Vagina (tissue), 2 donors: ENCODE data around the gene NLRP12. TPM values are rescaled to one million over a fixed set of nuclear protein-coding genes. Genes with fewer than 3 reads are reported as not detected.
"Not testable (repeated sequence)": the region's sequence is repeated elsewhere in the genome, so short reads cannot be mapped to it uniquely, and the experiment has no call there.

Source experiments
- DNase-seq, 2 donors: peaks; one replicate each; pipeline ENCODE4 v3.0.0-alpha.2; 2017; ENCODE audit errors: extremely low spot score in 2 of 2
- H3K27ac ChIP-seq: fragments of 200-600 bp; sonication (generic); one replicate; pipeline ENCODE4 v1.5.1; 2019
- H3K27me3 ChIP-seq: fragments of 200-600 bp; sonication (generic); one replicate; pipeline ENCODE4 v1.5.1; 2019
- H3K36me3 ChIP-seq, 2 donors: fragments of 200-600 bp; sonication (generic); one replicate each; pipeline ENCODE4 v1.5.1; 2017 to 2019
- H3K4me1 ChIP-seq: fragments of 200-600 bp; sonication (generic); one replicate; pipeline ENCODE4 v1.5.1; 2019
- H3K4me3 ChIP-seq, 2 donors: fragments of 200-600 bp; sonication (generic); 1 replicate in 1 of 2; 2 replicates in 1 of 2; pipeline ENCODE4 v1.5.1; 2016 to 2019
- H3K9me3 ChIP-seq: fragments of 200-600 bp; sonication (generic); one replicate; pipeline ENCODE4 v1.5.1; 2019
- CTCF ChIP-seq, 3 experiments: fragments of 450-650 bp in 2 of 3; fragments of 200-600 bp in 1 of 3; sonication (generic) in 1 of 3; IDR thresholded peaks; one replicate each; pipeline ENCODE4 v1.5.1; 2017 to 2019; ENCODE audit warnings: antibody characterized with exemption in 3 of 3, mild to moderate bottlenecking in 2 of 3, moderate library complexity in 2 of 3
- POLR2A ChIP-seq, 2 donors: fragments of 450-650 bp; IDR thresholded peaks; one replicate each; pipeline ENCODE4 v1.6.1; 2017; ENCODE audit warnings: antibody characterized with exemption in 2 of 2, mild to moderate bottlenecking in 2 of 2, moderate library complexity in 2 of 2
- POLR2AphosphoS5 ChIP-seq, 2 donors: sonication (generic); formaldehyde crosslinking; IDR thresholded peaks; one replicate each; pipeline ENCODE4 v1.9.0; 2017; ENCODE audit warnings: antibody characterized with exemption in 2 of 2, mild to moderate bottlenecking in 2 of 2, low read depth in 1 of 2; ENCODE audit not compliant: insufficient read depth in 1 of 2
- intact Hi-C: fragments of 100-400 bp; cut with DNase I; formaldehyde crosslinking; loops from one replicate; pipeline ENCODE4 v1.15.1; 2023
- total RNA-seq: library from RNA; depleted of rRNA; stranded (reverse); fragments of >200 nt; gene quantifications from one replicate; pipeline ENCODE4 v1.2.3, GENCODE V29; 2016

Gene NLRP12
- total RNA-seq, 1 donor from 2014 or later = 0.49 TPM

GRCh38 chr19:53849237-53849676 lies 25.1 kb upstream of the NLRP12 start:
- H3K27me3 ChIP-seq = no peaks in the 10 kb centered on the region
- no peaks in the 10 kb centered on the region for H3K36me3 ChIP-seq
- no peaks in the 10 kb centered on the region for H3K4me1 ChIP-seq
- H3K9me3 ChIP-seq = no peaks in the 10 kb centered on the region
- H3K4me3 ChIP-seq = no peak overlapping the region
- intact Hi-C loops = no loop called here
- no peak overlapping the region for H3K27ac ChIP-seq
- no peak for TF ChIP-seq POLR2A (IDR thresholded peaks at IDR 0.05)
- TF ChIP-seq POLR2AphosphoS5 (IDR thresholded peaks at IDR 0.05; ENCODE audit: insufficient read depth in 1 of 2, low read depth in 1 of 2) = peak in 1 of 2 donors; percentile 69
- no peak for TF ChIP-seq CTCF (IDR thresholded peaks at IDR 0.05)
- no peak for DNase-seq

GRCh38 chr19:53847555-53847954 lies 23.4 kb upstream of the NLRP12 start:
- no peaks in the 10 kb centered on the region for H3K27me3 ChIP-seq
- TF ChIP-seq POLR2AphosphoS5 (IDR thresholded peaks at IDR 0.05; ENCODE audit: insufficient read depth in 1 of 2, low read depth in 1 of 2) (no peak), POLR2A (IDR thresholded peaks at IDR 0.05) (no peak), CTCF (IDR thresholded peaks at IDR 0.05) (no peak)
- intact Hi-C loops = no loop called here
- H3K27ac ChIP-seq = no peak overlapping the region
- H3K36me3 ChIP-seq = no peaks in the 10 kb centered on the region
- H3K4me3 ChIP-seq = no peak overlapping the region
- H3K4me1 ChIP-seq = no peaks in the 10 kb centered on the region
- DNase-seq = no peak
- H3K9me3 ChIP-seq = no peaks in the 10 kb centered on the region

- H3K9me3 ChIP-seq = no peaks in the 10 kb centered on the region
- TF ChIP-seq POLR2A (IDR thresholded peaks at IDR 0.05) = no peak
- no peak for TF ChIP-seq CTCF (IDR thresholded peaks at IDR 0.05)
- no peak for TF ChIP-seq POLR2AphosphoS5 (IDR thresholded peaks at IDR 0.05; ENCODE audit: insufficient read depth in 1 of 2, low read depth in 1 of 2)
- H3K4me1 ChIP-seq = peaks cover 8% of the 10 kb centered on the region
- H3K27ac ChIP-seq = no peak overlapping the region
- intact Hi-C loops = no loop called here
- H3K36me3 ChIP-seq = no peaks in the 10 kb centered on the region
- DNase-seq = no peak
- H3K4me3 ChIP-seq = no peak overlapping the region
- H3K27me3 ChIP-seq = no peaks in the 10 kb centered on the region
Observed at GRCh38 chr19:53844849-53845246, 20.7 kb upstream of the NLRP12 start.

- H3K27me3 ChIP-seq, DNase-seq, H3K9me3 ChIP-seq, H3K36me3 ChIP-seq, H3K4me1 ChIP-seq, H3K4me3 ChIP-seq, H3K27ac ChIP-seq, intact Hi-C loops: not testable (repeated sequence)
Observed at GRCh38 chr19:53840914-53841313, 16.8 kb upstream of the NLRP12 start.

GRCh38 chr19:53840241-53840640 lies 16.1 kb upstream of the NLRP12 start:
- intact Hi-C loops, H3K36me3 ChIP-seq, H3K4me1 ChIP-seq, H3K4me3 ChIP-seq, H3K27me3 ChIP-seq, DNase-seq, H3K9me3 ChIP-seq, H3K27ac ChIP-seq: not testable (repeated sequence)

- H3K4me3 ChIP-seq, DNase-seq, H3K27ac ChIP-seq, H3K9me3 ChIP-seq, H3K4me1 ChIP-seq, H3K36me3 ChIP-seq, intact Hi-C loops, H3K27me3 ChIP-seq: not testable (repeated sequence)
Observed at GRCh38 chr19:53838446-53838845, 14.3 kb upstream of the NLRP12 start.

GRCh38 chr19:53832861-53833260 lies 8.7 kb upstream of the NLRP12 start:
- H3K4me1 ChIP-seq, H3K9me3 ChIP-seq, H3K27me3 ChIP-seq, H3K4me3 ChIP-seq, DNase-seq, H3K36me3 ChIP-seq, H3K27ac ChIP-seq, intact Hi-C loops: not testable (repeated sequence)
